Measurements from ENCODE around the gene DVL2.

DVL2 gene

DNA sequence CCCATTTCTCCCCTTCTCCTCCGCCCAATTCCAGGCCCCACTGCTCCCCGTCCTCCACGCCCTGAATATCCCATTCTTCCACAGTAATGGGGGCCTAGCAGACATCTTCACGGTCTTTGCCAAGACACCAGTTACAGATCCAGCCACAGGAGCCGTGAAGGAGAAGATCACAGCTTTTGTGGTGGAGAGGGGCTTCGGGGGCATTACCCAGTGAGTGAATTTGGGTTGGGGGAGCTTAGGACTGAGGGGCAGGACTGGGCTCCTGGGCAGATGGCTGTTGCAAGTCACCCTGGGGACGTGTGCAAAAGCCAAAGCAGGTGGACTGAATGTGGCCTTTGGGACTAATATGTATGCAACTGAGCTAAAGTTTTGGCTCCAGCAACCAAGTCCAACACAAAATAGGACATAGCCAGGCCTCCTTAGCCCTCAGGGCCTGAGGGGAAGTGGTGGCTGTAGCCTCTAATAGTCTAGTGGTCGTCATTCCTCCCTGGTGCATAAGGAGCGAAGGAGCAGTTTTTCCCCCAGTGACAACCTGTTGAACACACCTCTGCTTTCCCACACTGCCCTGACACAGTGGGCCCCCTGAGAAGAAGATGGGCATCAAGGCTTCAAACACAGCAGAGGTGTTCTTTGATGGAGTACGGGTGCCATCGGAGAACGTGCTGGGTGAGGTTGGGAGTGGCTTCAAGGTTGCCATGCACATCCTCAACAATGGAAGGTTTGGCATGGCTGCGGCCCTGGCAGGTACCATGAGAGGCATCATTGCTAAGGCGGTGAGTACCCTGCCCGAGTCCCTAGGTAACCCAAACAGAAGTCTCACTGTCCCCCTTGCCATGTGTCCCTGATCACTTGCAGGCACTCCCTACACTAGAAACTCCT lies 12.0 kb downstream of the DVL2 start:
- DNase-seq (ENCODE audit: low read depth, low spot score): no peak
- H3K4me3 ChIP-seq (ENCODE audit: low read length): no peak overlapping the region

DNA sequence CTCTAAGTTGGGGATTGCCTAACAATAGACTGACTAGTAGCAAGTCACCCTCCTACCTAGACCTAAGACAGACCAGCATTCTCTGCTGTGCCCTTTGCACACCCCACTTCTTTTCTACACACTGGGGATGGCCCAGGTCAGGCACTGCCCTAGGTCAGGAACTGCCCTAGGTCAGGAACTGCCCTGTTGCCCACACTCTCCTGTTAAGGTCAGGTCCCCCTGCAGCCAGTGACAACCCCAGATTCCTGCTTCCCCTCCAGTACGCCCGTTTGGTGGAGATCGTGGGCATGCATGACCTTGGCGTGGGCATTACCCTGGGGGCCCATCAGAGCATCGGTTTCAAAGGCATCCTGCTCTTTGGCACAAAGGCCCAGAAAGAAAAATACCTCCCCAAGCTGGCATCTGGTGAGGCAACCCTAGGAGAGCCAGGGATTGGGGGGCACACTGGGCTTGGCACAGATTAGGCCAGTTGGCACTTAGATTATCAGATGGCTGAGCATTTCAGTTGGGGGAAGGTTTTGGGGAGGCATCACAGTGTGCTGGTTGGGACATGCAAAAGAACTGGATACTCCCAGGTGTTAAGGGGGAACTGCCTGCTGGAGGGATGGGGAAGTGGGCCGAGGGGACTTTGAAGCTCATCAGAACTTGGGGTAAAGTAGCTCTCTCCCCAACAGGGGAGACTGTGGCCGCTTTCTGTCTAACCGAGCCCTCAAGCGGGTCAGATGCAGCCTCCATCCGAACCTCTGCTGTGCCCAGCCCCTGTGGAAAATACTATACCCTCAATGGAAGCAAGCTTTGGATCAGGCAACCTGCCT lies 12.8 kb downstream of the DVL2 start:
- no peak overlapping the region for H3K4me3 ChIP-seq (ENCODE audit: low read length)

DNA sequence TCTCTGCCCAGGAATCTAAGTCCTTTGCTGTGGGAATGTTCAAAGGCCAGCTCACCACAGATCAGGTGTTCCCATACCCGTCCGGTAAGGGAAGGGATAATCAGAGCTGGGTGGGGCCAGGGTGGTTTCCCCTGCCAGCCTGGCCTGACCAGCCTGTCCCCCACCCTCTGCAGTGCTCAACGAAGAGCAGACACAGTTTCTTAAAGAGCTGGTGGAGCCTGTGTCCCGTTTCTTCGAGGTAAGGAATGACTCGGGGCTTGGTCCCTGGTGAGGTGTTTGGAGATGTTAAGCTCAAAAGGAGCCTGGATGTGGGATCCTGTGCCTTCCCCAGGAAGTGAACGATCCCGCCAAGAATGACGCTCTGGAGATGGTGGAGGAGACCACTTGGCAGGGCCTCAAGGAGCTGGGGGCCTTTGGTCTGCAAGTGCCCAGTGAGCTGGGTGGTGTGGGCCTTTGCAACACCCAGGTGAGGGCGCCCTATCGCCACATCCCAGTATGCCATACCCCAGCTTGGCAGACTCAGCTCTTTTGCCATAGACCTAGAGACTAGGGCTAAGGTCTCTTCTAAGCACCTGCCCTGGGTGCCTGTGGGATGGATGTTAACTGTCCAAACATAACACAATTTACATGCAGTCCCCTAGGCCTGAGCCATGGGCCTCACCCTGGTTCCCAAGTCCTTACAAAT lies 13.6 kb downstream of the DVL2 start:
- H3K4me3 ChIP-seq (ENCODE audit: low read length): peak overlapping the region; percentile 85
- no peak for DNase-seq (ENCODE audit: low read depth, low spot score)

More for the DNA sequence above, 12.8 kb downstream of the DVL2 start:
- DNase-seq (ENCODE audit: low read depth, low spot score): no peak

DNA sequence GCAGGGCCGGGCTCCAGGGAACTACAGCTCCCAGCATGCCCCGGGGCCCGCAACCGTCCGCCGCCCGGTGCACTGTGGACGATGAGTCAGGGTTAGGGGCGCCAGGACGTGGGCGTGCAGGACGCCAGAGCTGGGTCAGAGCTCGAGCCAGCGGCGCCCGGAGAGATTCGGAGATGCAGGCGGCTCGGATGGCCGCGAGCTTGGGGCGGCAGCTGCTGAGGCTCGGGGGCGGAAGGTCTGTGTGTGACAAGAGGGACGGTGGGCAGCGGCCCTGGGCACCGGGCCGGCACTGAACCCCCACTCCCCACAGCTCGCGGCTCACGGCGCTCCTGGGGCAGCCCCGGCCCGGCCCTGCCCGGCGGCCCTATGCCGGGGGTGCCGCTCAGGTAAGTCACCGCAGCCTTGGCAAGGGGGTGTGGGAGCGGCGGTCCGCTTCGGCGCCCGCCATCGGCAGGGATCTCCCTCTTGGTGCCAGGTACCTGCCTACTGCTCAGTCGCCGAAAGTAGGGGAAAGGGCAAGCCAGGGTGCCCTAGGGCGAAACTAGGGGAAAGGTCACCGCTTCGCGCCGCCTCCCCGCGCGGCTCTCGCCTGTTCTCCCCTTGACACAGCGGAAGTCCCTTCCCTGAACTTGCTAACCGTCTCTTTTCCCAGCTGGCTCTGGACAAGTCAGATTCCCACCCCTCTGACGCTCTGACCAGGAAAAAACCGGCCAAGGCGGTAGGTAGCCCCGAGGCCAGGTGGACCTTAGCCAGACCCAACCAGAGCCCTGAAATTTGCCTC lies 14.3 kb downstream of the DVL2 start, which contains the start of the genes ACADVL and DLG4:
TSS of gene ACADVL (plus strand) at position 127 of the 781 bp plus-strand sequence. CDS start at position 174, 47 bp downstream.
TSS of gene DLG4 (minus strand) at position 25 of the 781 bp plus-strand sequence.
- H3K4me3 ChIP-seq (ENCODE audit: low read length): peak within 1 kb of the TSS; percentile 85
- no peak for DNase-seq (ENCODE audit: low read depth, low spot score)

DNA sequence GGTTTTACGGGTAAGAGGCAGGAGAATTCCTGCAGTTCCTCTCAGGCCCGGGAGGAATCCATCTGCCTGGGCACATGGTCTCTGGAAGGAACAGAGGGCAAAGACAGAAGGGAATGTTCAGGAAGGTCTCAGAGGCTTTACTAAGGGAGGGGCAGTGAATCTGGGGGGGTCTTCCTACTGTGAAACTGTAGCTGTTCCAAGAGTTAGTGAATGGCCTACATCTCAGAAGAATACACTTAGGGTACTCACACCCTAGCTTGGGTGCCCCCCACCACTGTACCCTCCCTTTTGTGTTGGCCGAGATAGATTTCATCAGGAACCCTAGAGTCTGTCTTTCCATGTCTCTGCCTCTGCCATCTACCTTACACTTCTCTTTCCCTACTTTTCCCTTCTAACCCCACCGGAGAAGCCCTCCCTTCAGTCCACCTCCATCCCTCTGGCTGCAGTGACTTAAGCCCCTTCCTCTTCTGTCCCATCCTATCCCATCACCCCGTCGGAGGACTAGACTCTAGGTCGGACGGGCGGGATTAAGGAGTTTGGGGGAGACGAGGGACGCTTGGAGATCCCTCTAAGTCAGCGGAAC lies 15.0 kb downstream of the DVL2 start:
- no peak for DNase-seq (ENCODE audit: low read depth, low spot score)

GRCh38 chr17:7218758-7219157 lies 15.6 kb downstream of the DVL2 start:
- H3K4me3 ChIP-seq (ENCODE audit: low read length): peak overlapping the region; percentile 85

More for the DNA sequence above, 15.0 kb downstream of the DVL2 start:
- H3K4me3 ChIP-seq (ENCODE audit: low read length): peak overlapping the region; percentile 85

DNA sequence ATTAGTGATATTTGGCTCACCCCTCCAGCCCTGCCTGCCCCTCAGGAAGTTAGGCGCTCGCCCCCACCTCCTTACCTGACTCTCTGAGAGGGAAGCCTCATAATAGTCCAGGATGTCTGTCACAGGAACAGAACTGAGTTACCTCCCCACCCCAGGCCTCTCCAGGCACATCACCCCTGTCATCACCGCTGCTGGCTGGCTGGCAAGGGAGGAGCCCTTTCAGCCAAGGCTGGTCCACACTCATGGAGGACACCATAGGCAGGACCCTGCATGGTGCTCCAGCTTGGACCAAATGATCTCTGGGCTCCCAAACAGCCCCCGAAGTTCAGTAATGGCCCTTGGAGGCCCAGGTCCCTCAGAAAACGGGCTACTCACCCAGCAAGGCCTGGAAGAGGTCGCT lies 16.2 kb downstream of the DVL2 start:
- H3K4me3 ChIP-seq (ENCODE audit: low read length): peak overlapping the region; percentile 47
- no peak for DNase-seq (ENCODE audit: low read depth, low spot score)

More at GRCh38 chr17:7218758-7219157, 15.6 kb downstream of the DVL2 start:
- no peak for DNase-seq (ENCODE audit: low read depth, low spot score)

- peak; percentile 67 for DNase-seq (ENCODE audit: low read depth, low spot score)
These were observed 17.0 kb downstream of the DVL2 start for GRCh38 chr17:7217113-7217987.

DNA sequence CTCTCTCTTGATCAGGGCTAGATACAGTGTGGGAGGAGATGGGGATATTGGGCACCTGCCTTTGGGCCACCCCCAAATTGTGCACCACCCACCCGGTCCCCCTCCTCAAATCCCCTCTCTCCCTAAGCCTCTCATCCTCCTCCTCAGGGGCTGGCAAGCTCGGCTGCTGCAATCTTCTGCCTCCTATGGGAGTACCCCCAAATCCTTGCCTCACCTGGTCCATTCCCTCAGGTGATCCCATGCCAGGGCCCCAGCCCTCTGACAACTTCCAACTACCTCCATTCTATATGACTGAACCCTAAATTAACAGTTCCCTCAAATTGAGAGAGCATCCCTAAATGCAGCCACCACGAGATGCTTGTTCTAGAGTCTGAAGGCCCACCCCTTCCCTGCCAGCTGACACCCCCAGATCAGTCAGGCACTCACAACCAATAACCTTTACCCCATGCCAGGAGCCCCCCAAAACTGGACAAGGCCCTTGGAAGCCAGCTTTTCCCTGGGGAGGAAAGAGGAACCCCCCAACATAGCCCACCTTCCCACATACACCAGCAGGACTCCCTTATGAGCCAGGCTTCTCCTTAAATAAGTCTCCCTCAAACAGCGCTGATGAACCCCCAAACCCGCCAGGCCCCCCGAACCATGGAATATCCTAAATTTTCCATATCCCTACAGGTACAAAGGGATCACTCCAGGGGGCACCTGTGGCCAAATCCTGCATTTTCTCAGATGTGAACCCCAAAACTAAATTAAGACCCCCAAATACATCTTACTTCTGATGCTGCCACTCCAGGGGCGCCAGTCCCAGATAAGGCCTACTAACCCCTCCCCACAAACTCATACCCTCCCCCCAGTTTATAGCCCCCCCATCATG lies 17.8 kb downstream of the DVL2 start:
- peak overlapping the region; percentile 47 for H3K4me3 ChIP-seq (ENCODE audit: low read length)
- no peak for DNase-seq (ENCODE audit: low read depth, low spot score)

More at GRCh38 chr17:7217113-7217987, 17.0 kb downstream of the DVL2 start:
- H3K4me3 ChIP-seq (ENCODE audit: low read length): peak overlapping the region; percentile 47

- no peak for DNase-seq (ENCODE audit: low read depth, low spot score)
- peak overlapping the region; percentile 49 for H3K4me3 ChIP-seq (ENCODE audit: low read length)
These were observed 18.6 kb downstream of the DVL2 start for GRCh38 chr17:7215652-7216180.

DNA sequence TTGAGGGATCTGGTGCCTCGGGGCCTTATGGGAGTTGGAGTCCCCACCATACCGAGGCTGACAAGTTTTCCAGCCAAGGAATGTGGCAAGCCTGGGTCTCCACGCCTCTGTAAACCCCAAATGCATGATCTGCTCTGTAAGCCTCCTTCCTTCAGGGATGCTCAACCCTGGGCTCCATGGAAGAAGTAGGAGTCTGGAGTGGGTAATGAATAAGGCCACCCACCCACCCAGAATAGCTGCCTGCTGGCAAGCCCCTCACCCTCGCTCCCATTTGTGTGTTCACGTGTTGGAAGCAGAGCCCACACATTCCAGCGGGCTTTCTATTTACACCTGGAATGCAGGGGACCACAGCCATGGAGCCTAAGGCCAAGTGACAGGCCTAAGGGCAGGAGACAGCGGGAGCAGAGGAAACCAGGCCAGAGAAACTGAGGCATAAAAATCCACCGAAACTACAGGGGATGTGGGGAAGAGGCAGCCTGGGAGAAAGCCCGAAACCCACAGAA lies 19.1 kb downstream of the DVL2 start:
- H3K4me3 ChIP-seq (ENCODE audit: low read length): peak overlapping the region; percentile 49
- no peak for DNase-seq (ENCODE audit: low read depth, low spot score)

DNA sequence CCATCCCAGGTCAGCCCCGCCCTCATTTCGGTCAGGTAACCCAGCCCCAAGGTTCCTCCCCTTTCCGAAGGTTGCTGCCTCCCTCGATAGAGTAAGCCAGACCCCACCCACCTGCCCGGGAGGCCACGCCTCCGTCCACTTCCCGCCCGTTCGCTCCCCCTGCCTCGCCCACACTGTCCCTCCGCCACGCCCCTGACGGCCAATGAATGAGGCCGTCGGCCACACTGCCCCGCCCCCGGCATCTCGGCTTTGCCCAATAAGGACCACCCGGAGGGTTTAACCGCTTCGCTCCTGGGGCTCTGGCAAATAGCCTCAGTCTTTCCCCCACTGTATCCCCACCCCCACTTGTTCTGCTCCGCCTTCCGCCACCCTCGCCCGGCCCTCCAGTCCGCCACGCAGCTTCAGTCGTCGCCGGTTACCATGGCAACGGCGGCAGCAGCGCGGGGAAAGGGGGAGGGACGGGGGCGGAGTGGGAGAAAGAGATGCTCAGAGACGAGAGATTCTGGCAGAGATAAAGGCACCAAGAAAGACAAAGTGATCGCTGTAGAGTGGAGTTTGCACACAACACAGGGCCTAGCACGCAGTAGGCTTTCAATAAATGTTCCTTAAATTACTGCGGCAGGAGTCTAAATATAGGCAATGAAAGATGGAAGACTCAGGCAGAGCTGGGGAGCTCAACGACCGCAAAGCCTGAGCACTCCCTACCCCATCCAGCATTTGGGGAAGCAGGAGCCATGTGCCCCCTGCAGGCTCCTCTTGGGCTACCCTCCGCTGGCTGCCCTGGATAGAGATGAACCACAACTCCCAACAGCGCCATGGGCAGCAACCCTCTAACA lies 19.8 kb downstream of the DVL2 start:
- peak overlapping the region; percentile 49 for H3K4me3 ChIP-seq (ENCODE audit: low read length)
- peak; percentile 99 for DNase-seq (ENCODE audit: low read depth, low spot score)

DNA sequence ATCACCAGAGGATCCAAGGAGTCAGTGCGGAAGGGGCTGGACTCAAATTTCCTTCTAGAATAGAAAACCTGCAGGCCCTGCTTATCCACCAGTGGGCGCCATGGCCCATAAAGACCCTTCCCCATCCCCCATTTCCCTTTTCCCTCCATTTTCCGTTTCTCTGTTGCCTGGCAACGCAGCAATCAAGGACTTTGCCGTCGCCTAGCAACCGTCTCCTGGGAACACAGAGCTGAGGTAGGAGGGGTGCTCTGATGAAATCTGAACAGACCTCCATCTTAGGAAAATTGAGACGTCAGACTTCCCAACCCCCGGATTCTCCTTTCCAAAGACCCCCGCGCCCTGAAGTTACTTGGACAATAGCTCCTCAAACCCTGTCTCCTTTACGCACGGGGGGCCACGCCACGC lies 20.4 kb downstream of the DVL2 start:
- peak overlapping the region; percentile 46 for H3K4me3 ChIP-seq (ENCODE audit: low read length)
- peak; percentile 88 for DNase-seq (ENCODE audit: low read depth, low spot score)

DNA sequence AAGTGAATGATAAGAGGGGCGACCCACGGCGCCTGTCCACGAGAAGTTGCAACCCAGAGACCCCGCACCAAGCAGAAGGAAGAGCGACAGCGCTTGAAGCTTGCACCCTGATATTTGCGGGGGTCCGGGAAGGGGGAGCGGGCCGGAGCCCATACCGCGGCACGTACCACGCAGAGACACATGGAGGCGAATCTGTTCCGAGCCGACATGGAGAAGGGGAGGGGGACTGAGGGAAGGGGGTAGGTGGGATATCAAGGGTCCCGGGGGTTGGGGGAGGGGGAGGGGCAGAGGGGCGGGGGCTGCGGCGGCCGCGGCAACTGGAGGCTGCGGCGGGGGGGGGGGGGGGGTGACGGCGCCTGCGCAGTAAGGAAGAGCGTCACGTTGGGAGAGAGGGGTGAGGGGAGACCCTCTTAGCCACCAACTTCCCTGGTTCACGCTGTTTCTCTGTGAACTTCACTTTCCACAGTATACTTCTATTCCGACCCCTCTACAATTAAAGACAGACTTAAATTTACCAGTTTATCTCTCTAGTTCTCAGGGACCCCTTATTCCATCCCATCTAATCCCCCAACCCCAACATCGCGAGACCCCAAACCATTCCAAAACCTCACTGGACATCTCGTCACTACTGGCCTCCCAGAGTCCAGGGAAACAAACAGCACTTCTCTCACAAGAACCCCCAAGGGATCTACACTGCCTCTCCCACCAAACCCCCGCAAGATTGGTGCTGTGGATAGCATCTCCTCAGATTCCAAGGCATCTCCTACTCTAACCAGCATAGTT lies 22.6 kb downstream of the DVL2 start:
- no peak for DNase-seq (ENCODE audit: low read depth, low spot score)
- H3K4me3 ChIP-seq (ENCODE audit: low read length): no peak overlapping the region

Data from Jurkat, Clone E6-1 (cell line).